Stimulated activated CD8-positive, alpha-beta memory T cell treated with anti-CD3 and anti-CD28 coated beads, Interleukin-15, amount 100 ng/mL, for 24 hours (primary cell): Measurements from ENCODE around the gene LTF.
"Not testable (repeated sequence)": the region's sequence is repeated elsewhere in the genome, so short reads cannot be mapped to it uniquely, and the experiment has no call there.

Experiments
- DNase-seq: peaks from one replicate; pipeline ENCODE4 v3.0.0-alpha.2; 2020; ENCODE audit warnings: low read depth

Gene LTF

DNA sequence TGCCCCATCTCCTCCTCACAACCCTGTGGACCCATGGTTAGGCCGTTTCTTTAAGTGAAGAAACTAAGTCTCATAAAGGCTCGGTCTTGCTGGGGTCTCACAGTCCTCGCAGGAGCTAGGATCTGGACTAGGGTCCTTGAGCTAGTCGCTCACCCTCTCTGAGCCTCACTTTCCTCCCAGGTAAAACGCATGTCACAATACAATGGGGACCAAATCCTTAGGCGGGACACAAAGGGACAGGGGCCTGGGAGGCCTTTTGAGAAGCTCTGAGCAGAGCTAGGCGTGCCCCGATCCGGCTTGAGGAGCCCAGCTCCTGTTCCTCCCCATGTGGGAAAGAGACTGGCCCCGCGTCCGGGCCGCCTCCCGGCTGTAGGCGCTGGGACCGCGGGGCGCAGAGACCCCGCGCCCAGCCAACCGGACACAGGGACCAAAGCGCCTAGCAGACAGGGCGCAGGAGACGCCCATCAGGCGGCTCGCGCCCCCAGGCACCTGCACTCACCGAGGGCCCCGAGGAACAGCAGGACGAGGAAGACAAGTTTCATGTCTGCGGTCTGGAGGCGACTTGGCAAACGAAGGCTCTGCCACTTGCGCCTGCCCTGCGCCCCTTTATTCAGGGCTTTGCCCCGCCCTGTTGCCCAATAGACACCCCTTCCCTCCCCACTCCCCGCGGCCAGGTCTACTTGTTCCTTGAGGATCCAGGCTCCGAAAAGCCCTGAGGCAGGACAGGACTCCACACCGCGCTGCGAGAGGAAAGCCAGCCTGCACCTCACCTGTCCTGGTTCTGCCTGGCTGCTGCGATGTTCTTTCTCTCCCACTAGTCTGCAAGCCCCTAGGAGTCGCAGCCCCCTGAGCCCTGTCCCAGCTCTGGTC lies at the start of gene LTF:
Gene LTF, minus strand, starts transcription at position 580 of the 870 bp plus-strand sequence. Its CDS starts 38 bp downstream, at position 542.
- DNase-seq: no peak

DNA sequence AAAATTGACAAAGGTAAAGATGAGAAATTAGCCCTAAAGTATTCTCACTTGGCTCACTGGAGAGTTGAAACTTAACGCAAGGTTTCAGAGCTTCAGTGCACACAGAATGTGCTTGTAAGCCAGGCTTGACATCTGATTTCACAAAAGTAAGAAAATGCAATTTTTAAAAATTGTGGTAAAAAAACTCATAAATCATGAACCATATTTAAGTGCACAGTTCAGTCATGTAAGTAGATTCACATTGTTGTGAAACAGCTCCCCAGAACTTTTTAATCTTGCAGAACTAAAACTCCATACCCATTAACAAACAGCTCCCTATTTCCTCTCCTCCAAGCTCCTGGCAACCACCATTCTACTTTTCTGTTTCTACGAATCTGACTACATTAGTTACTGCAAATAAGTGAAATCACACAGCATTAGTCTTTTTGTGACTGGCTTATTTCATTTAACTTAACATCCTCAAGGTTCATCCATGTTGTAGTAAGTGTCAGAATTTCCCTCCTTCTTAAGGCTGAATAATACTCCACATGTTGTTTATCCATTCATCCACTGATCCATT lies 47.6 kb upstream of the LTF start:
- no peak for DNase-seq

DNA sequence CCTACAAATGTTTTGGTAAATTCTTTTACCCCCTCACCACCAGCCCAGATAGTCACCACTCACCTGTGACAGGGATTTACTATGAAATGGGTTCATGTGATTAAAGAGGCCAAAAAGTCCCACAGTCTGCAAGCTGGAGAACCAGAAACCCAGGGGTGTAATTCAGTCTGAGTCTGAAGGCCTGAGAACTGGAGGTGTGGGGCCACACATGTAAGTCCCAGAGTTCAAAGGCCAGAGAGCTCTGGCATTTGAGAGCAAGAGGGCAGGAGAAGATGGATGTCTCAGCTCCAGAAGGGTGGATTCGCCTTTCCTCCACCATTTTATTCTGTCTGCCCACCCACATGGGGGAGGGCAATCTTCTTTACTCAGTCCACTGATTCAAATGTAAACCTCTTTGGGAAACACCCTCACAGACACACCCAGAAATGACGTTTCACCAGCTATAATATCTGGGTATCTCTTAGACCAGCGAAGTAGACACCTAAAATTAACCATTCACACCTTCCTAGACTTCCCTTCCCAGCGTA lies 45.0 kb upstream of the LTF start:
- no peak for DNase-seq

DNA sequence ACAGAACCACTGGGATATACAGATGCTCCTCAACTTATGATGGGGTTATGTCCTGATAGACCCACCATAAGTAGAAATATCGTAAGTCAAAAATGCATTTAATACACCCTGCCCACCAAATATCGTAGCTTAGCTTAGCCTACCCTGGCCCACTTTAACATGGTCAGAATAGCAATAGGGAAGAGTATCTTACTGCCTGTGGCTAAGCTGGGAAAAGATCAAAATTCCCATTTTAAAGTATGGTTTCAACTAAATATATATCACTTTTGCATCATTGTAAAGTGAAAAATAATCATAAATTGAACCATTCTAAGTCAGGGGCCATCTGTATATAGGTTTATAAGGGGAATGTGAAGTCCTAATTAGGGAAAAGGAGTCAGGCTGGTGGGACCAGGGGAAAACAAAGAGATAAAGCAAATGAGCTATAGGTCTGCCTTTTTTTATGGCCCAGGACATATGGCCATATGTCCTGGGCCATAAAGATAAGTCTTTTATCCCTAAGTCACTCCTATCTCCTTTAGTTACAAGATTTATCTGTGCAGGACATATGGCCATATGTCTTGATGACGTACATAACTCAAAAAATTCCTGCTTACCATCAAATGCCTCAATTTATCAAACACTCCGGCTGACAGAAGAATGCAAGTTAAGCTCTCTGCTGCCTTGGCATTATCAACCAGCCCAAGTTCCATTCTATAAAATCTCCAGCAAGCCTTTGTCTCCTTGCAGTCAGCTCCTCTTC lies 44.3 kb upstream of the LTF start:
- DNase-seq: no peak

DNA sequence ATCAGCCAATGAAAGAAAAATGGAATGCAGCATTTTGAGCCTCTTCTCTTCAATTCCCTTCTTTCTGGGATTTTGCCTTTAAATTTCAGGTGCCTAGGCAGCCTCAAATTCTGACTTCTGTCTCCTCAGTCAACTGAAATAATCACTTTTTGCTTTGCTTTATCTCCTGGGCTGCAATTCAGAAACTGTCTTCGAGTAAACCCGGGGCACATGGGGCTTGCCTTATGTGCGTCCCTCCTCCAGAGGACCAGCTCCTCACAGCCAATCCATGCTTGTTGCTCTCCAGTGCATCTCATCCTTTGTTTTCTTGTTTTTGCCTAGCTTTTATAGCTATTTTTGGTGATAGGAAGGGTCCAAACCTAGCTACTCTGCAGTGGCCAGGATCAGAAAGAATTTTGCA lies 41.8 kb upstream of the LTF start:
- DNase-seq: no peak

DNA sequence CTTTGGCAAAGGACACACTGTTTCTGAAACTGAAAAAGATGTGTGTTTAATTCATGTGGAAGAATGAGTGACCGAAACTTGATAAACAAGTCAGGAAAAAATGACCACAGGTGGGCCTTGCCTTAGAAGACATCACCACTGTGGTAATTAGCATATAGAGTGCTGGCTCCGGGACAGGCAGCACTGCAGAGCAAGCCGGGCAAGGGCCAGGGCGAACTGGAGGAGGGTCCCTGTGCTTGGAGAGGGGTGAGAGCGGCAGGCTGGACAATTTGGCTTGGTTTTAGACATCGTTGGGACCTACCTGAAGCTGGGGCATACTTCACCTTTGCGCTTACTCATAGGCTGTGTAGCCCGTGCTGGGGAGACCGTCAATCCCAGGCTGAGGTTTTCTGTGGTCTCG lies 41.2 kb upstream of the LTF start:
- no peak for DNase-seq

DNA sequence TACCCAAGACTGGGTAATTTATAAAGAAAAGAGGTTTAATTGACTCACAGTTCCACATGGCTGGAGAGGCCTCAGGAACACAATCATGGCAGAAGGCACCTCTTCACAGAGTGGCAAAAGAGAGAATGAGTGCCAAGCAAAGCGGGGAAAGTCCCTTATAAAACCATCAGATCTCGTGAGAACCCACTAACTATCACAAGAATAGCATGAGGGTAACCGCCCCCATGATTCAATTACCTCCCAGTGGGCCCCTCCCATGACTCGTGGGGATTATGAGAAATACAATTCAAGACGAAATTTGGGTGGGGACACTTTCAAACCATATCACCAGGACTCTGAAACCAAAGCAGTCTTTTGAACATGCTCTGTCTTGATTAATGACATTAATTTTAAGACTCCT lies 40.1 kb upstream of the LTF start:
- no peak for DNase-seq

DNA sequence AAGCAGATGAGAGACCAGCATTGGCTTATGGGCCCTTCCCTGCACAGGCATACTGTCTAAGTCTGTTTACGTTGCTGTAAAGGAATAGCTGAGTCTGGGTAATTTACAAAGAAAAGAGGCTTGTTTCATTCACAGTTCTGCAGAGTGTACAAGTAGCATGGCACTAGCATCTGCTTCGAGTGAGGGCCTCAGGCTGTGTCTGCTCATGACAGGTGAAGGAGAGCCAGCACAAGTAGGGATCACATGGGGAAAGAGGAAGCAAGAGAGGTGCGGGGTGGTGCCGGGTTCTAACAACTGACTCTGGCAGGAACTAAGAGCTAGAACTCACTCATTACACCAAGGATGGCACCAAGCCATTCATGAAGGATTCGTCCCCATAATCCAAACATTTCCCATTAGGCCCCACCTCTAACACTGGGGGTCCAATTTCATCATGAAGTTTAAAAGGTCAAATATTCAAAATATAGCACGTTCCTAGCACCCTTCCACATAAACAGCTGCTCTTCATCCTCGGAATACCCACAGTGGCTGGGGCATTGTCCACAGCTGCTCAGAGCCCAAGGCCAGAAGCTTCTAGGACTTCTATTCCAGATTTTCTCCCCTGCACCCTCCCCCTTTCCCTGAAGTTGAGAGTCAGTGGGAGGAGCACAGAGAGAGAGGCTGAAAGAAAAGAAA lies 38.6 kb upstream of the LTF start:
- DNase-seq: no peak

DNA sequence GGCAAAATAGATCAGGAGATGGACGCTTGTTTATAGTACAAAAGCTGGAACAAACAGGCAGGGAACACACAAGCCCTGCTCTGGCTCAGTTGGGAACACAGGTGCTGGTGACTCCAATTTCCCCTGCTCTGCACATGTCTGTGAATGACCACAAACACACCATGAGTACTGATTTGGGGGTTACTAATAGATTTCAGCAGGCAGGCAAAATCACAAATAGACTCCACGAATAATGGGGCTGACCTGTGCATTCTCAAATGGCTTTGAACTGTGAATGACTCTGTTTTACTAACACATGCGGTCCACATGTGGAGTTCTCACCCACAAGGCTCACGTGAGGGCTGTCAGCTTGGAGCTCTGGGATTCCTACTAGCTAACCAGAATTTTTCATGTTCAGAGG lies 37.0 kb upstream of the LTF start:
- no peak for DNase-seq

DNA sequence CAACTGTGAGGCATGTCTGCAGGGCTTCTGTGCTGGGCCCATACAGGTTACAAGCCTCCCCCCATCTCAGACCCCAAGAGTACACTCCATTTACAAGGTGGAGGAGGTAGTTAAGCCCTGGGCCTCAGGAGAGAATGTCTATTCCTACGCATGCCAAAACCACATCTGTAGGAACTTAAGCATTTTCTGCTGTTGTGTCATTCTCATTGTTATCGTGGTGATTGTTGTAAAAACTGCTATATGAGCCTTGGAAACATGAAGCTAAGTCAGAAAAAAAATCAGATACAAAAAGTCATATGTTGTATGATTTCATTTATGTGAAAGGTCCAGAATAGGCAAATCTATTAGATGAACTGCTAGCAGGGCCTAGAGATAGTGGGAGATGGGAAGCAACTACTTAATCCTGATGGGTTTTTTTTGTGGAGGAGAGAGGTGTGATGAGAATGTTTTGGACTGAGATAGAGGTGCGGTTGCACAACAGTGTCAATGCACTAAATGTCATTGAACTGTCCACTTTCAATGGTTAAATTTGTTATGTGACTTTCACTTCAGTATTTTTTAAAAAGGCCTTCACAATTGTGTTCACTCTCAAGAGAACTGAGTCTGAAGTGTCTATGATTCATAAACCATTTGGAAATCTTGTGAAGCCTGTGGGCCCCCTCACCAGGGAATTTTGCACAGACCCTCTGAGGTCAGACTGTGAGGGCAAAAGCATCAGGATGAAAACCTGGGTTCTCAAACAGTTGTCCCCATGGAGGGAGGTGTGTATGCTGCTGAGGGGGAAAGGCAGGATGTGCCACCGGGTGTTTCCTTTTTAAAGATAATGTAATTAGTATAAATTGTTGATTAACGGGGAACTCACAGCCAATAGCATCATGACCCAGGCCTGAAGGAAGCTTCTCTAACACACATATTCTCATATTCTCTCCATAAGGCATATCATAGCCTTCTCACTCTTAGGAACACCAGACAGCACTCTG lies 36.2 kb upstream of the LTF start:
- DNase-seq: no peak

DNA sequence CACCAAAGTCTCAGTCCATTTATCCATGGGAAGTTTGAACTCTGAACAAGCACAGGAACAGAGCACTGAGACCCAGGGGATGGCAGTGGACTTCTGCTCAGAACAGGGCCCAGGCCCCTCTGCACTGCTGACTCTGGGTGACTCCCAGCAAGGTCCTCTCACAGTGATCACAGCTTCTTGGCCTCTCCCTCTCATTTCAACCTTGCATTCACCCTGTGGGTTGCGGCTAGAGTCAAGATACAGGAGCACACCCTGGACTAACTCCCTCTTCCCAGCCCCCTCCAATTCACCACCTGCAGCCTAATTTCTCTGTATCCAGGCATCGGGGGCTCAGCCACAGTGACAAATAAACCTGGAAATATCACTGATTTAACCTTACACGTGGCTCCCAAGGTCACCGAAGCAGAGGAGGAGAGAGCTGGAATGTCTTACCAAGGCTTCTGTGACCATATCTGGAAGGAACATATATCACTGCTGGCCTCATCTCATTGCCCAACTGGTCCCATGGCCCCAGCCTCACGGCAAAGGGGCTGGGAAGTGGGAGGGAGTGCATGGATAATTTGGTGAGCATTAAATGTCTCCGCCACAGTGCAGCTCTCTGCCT lies 34.3 kb upstream of the LTF start:
- DNase-seq: no peak

DNA sequence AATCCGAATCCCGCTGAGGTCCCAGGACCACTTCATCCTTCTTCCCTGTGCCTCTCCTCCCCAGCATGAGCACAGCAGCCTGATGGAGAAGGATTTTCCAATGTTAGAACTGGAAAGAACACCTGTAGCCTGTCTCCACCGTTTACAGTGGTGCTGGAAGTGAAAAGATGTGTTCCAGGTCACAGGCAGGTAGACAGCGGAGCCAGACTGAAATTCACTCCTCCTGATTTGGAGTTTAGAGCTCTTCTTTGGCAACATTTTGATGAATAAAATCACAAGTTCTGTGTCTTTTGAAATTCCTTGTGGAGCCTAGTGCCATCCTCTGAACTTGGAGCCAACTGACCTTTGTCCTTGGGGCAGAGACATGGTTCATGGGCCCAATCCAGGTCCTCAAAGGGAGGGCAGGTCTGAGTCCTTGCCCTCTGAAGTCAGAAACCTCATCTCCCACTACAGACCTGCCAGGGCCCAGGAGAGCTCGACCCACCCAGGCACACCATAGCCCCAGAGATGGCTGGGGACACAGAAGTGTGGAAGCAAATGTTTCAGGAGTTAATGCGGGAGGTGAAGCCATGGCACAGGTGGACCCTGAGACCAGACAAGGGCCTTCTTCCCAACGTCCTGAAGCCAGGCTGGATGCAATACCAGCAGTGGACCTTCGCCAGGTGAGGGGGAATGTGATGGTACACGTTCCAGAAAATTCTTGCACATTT lies 33.0 kb upstream of the LTF start, which contains the start of gene RTP3:
Gene RTP3, plus strand, starts transcription at position 421 of the 710 bp plus-strand sequence. Its CDS starts 87 bp downstream, at position 508.
- DNase-seq: no peak

DNA sequence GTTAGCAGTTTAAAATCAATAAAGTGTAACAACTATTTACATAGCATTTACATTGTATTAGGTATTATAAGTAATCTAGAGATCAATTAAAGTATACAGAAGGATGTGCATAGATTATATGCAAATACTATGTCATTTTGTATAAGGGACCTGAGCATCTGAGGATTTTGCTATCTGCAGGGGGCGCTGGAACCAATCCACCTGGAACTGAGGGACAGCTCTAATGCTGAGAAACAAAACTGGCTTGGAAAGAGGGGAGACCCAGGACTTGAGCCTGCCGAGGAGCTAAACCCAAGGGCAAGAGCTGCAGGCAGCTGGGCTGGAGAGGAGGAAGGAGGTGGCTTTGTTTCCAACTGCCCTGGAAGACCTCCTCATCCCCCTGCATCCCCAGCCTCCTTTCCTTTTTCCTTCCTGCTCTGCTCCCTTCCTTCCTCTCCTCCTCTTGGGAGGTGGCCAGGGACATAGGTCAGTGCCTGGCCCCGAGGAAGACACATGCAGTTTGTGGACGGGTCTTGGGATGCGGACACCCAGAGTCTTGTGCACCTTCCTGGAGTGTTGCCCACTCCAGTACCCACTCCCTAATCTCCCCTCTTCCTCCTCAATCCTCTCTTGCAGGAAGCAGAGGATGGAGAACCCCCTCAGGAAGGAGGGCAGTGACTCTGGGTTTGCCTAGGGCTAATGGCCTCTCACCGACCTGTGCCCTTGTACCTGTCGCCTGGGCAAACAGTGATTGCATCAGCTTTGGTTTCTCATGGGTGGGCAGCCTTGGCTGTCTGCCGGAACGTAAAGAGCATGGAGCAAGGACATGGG lies 32.2 kb upstream of the LTF start:
- DNase-seq: no peak

DNA sequence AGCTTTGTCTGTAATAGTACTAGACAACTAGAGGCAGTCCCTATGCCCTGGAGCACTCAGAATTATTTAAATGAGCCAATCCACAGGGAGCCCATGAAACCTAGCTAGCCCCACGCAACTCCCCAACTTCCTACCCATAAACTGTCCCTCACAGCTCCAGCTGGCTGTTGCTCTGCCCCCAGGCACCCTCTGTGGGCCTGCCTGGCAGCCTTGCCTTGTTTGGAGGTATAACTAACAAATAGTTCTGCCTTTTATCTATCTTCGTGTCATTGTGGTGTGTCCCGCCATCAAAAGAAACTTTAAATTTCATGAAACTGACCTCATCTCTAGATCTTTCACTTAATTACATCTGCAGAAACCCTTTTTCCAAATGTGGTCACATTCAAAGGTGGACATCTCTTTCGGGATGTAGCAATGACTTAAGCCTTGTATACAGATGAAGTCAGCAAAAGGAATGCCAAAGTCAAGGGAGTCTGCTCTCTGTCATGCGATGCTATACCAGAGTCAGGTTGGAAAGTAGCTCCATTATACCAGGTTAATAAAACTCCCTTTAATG lies 31.3 kb upstream of the LTF start:
- no peak for DNase-seq

DNA sequence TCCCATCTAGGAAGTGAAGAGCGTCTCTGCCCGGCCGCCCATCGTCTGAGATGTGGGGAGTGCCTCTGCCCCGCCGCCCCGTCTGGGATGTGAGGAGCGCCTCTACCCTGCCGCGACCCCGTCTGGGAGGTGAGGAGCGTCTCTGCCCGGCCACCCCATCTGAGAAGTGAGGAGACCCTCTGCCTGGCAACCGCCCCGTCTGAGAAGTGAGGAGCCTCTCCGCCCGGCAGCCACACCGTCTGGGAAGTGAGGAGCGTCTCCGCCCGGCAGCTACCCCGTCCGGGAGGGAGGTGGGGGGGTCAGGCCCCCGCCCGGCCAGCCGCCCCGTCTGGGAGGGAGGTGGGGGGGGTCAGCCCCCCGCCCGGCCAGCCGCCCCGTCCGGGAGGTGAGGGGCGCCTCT lies 29.8 kb upstream of the LTF start:
- not testable (repeated sequence) for DNase-seq

DNA sequence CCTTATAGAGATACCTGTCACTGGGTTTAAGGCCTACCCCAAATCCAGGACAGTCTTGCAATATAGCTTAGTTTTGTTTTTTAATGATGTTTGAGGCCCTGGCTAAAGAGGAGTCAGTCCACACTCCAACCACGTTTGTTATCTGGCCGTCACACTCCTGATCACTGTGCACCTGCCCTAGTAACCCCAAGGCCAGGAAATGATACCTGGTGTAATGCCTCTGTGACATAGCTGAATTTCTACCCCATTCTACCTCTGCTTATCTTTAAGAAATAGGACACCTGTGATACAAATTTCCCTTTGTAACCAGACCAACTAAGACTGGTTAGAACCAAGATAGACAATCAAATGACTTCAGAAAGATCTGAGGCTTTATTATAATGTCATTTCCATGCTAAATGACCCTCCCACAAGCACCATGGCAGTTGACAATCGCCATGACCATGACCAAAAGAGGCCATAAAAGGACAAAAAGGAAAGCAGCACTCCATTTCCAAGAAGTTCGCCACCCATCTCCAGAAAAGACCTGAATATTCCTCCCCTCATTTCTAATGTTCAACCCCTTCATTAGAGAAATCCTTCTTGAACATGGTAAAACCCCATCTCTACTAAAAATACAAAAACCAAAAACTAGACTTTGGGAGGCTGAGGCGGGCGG lies 28.3 kb upstream of the LTF start:
- no peak for DNase-seq

DNA sequence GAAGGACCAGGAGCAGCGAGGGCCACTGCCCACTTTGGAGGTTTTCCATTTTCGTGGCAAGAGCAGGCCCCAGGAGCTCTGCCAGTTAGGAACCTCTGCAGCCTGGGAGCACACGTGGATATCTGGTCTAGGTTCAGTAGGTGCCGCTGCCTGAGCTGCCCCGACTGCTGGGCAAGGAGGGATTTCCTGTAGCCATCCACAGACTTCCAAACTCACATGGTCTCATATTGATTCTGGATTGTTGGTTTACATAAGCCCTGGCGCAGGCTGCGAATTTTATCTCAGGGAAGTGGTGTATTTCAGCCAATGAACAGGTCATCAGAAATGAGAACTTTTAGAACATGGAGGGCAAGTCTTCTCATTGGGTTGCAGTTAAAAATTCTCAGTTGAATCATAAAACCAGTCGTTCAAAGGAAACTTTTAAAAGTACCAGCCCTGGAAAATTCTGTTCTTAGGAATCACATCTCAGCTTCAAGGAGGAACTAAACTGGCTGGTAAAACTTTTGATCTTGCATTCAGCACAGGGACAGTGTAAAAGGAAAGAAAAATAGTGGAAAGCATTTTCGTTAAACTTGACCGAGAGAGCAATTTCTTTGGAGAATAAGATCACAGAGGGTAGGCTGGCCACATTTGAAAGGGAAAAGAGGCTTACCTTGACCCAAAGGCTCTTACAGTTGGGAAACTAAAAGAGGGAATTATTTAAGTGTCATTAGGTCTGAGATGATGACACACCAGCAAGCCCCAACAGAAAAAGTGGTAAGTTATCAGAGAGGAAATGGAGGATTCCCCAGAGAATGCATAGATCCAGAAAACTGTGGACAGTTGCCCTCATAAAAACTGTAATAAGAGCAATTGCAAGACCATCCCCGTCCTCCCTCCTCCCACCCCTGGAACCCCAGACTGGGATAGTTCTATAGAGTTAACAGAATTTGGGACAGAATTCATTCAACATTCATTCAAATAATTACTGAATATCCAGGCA lies 26.7 kb upstream of the LTF start:
- no peak for DNase-seq
